ENCODE results near the gene NKAIN2.

The NKAIN2 gene

GRCh38 chr6:124080483-124080882 is 276.8 kb downstream of the NKAIN2 start:
- no peaks in the 10 kb centered on the region for H3K36me3 ChIP-seq (ENCODE audit: low read length)
- H3F3A ChIP-seq (ENCODE audit: insufficient read depth) = no peaks in the 10 kb centered on the region
- no peaks in the 10 kb centered on the region for H3K9me3 ChIP-seq (ENCODE audit: insufficient read depth, low read length)
- no peak overlapping the region for H3K4me3 ChIP-seq (ENCODE audit: insufficient read depth, low read length, poor library complexity, severe bottlenecking)
- no peak overlapping the region for H3K27ac ChIP-seq (ENCODE audit: low read depth, low read length)
- no peak for TF ChIP-seq EZH2phosphoT487 (conservative IDR thresholded peaks at IDR 0.05; ENCODE audit: low read length)
- TF ChIP-seq CTCF (IDR thresholded peaks at IDR 0.05; ENCODE audit: insufficient read depth, low read length, poor library complexity, severe bottlenecking) = no peak
- H2AFZ ChIP-seq (ENCODE audit: low read depth, low read length, severe bottlenecking) = no peak overlapping the region
- H3K9me2 ChIP-seq (replicated peaks; ENCODE audit: insufficient read depth, low read length) = no peaks in the 10 kb centered on the region
- no peak overlapping the region for H3K4me2 ChIP-seq (ENCODE audit: low read depth, low read length, poor library complexity, severe bottlenecking)
- H3K79me2 ChIP-seq (ENCODE audit: insufficient read depth, low read length) = no peaks in the 10 kb centered on the region
- H4K20me1 ChIP-seq (ENCODE audit: low read depth, low read length) = no peaks in the 10 kb centered on the region
- H3K27me3 ChIP-seq (ENCODE audit: low read length) = no peaks in the 10 kb centered on the region
- H3K9ac ChIP-seq (ENCODE audit: low read length) = no peak overlapping the region

- Histone ChIP-seq H3K36me3 (ENCODE audit: low read length) (no peaks in the 10 kb centered on the region), H3K27me3 (ENCODE audit: low read length) (no peaks in the 10 kb centered on the region), H3K9me2 (replicated peaks; ENCODE audit: insufficient read depth, low read length) (no peaks in the 10 kb centered on the region), H3K4me3 (ENCODE audit: insufficient read depth, low read length, poor library complexity, severe bottlenecking) (no peak overlapping the region), H3F3A (ENCODE audit: insufficient read depth) (no peaks in the 10 kb centered on the region), H2AFZ (ENCODE audit: low read depth, low read length, severe bottlenecking) (no peak overlapping the region), H3K79me2 (ENCODE audit: insufficient read depth, low read length) (no peaks in the 10 kb centered on the region), H3K4me2 (ENCODE audit: low read depth, low read length, poor library complexity, severe bottlenecking) (no peak overlapping the region), H4K20me1 (ENCODE audit: low read depth, low read length) (no peaks in the 10 kb centered on the region), H3K9ac (ENCODE audit: low read length) (no peak overlapping the region), H3K27ac (ENCODE audit: low read depth, low read length) (no peak overlapping the region), H3K9me3 (ENCODE audit: insufficient read depth, low read length) (no peaks in the 10 kb centered on the region)
- TF ChIP-seq CTCF (IDR thresholded peaks at IDR 0.05; ENCODE audit: insufficient read depth, low read length, poor library complexity, severe bottlenecking) = no peak
- TF ChIP-seq EZH2phosphoT487 (conservative IDR thresholded peaks at IDR 0.05; ENCODE audit: low read length) = no peak
These were observed 286.8 kb downstream of the NKAIN2 start for GRCh38 chr6:124090491-124090890.

- Histone ChIP-seq H3K27ac (ENCODE audit: low read depth, low read length) (no peak overlapping the region), H4K20me1 (ENCODE audit: low read depth, low read length) (no peaks in the 10 kb centered on the region), H3K79me2 (ENCODE audit: insufficient read depth, low read length) (no peaks in the 10 kb centered on the region), H3K27me3 (ENCODE audit: low read length) (no peaks in the 10 kb centered on the region), H3K4me3 (ENCODE audit: insufficient read depth, low read length, poor library complexity, severe bottlenecking) (no peak overlapping the region), H3K4me2 (ENCODE audit: low read depth, low read length, poor library complexity, severe bottlenecking) (no peak overlapping the region), H3K9me3 (ENCODE audit: insufficient read depth, low read length) (no peaks in the 10 kb centered on the region), H3K36me3 (ENCODE audit: low read length) (no peaks in the 10 kb centered on the region), H2AFZ (ENCODE audit: low read depth, low read length, severe bottlenecking) (no peak overlapping the region), H3K9me2 (replicated peaks; ENCODE audit: insufficient read depth, low read length) (no peaks in the 10 kb centered on the region), H3F3A (ENCODE audit: insufficient read depth) (no peaks in the 10 kb centered on the region), H3K9ac (ENCODE audit: low read length) (no peak overlapping the region)
- TF ChIP-seq CTCF (IDR thresholded peaks at IDR 0.05; ENCODE audit: insufficient read depth, low read length, poor library complexity, severe bottlenecking) (no peak), EZH2phosphoT487 (conservative IDR thresholded peaks at IDR 0.05; ENCODE audit: low read length) (no peak)
These were observed 295.9 kb downstream of the NKAIN2 start for GRCh38 chr6:124099520-124099919.
